HT1080 (cell line): ENCODE results near the gene GNA15. TPM values are rescaled to one million over a fixed set of nuclear protein-coding genes. Genes with fewer than 3 reads are reported as not detected.

Experiments used
- DNase-seq: peaks from one replicate; pipeline ENCODE4 v3.0.0-alpha.2; 2015; ENCODE audit warnings: low read depth
- total RNA-seq: library from RNA; depleted of rRNA; stranded (reverse); fragments of >200 nt; shearing (Covaris generic); gene quantifications from 2 replicates; pipeline ENCODE4 v1.2.3, GENCODE V29; 2014

The GNA15 gene
- total RNA-seq, 1 experiment from 2014 or later = 0.05 TPM

- DNase-seq = no peak
Measured at GRCh38 chr19:3105641-3106508, 30.0 kb upstream of the GNA15 start.

GRCh38 chr19:3106509-3107141, 29.2 kb upstream of the GNA15 start:
- DNase-seq = no peak

GRCh38 chr19:3107658-3108057, 28.2 kb upstream of the GNA15 start:
- no peak for DNase-seq

- DNase-seq = peak; percentile 50
Measured at GRCh38 chr19:3108775-3109174, 27.1 kb upstream of the GNA15 start.

GRCh38 chr19:3109491-3109890, 26.3 kb upstream of the GNA15 start:
- no peak for DNase-seq

GRCh38 chr19:3110126-3110825, 25.6 kb upstream of the GNA15 start:
- DNase-seq = no peak

- DNase-seq = no peak
Measured at GRCh38 chr19:3111586-3112247, 24.1 kb upstream of the GNA15 start.

- DNase-seq = no peak
Measured at GRCh38 chr19:3112375-3113099, 23.3 kb upstream of the GNA15 start.

- DNase-seq = no peak
Measured at GRCh38 chr19:3113100-3114017, 22.5 kb upstream of the GNA15 start.

GRCh38 chr19:3114018-3114726, 21.7 kb upstream of the GNA15 start:
- DNase-seq = no peak

- no peak for DNase-seq
Measured at GRCh38 chr19:3114811-3115210, 21.0 kb upstream of the GNA15 start.

GRCh38 chr19:3115411-3115810, 20.4 kb upstream of the GNA15 start:
- no peak for DNase-seq

- DNase-seq = no peak
Measured at GRCh38 chr19:3115916-3116602, 19.8 kb upstream of the GNA15 start.

- DNase-seq = no peak
Measured at GRCh38 chr19:3116621-3117020, 19.2 kb upstream of the GNA15 start.

GRCh38 chr19:3117716-3118115, 18.1 kb upstream of the GNA15 start:
- no peak for DNase-seq

- DNase-seq = no peak
Measured at GRCh38 chr19:3118232-3119070, 17.4 kb upstream of the GNA15 start.

- no peak for DNase-seq
Measured at GRCh38 chr19:3119071-3119595, 16.7 kb upstream of the GNA15 start.
